Gastrocnemius medialis (tissue), 4 donors: ENCODE data around the gene ELF5. TPM values are rescaled to one million over a fixed set of nuclear protein-coding genes. Genes with fewer than 3 reads are reported as not detected.

ENCODE experiments used
- ATAC-seq, 2 donors: fragments of 150-250 bp; one replicate each; pipeline ENCODE4 v1.9.1; 2016
- DNase-seq, 2 donors: peaks; one replicate each; pipeline ENCODE4 v3.0.0-alpha.2; 2019
- H3K27ac ChIP-seq, 4 donors: fragments of 200-600 bp; sonication (generic); 1 replicate in 1 of 4; 2 replicates in 3 of 4; pipeline ENCODE4 v1.5.1; 2016 to 2018; ENCODE audit warnings: mild to moderate bottlenecking in 2 of 4, moderate library complexity in 1 of 4
- H3K27me3 ChIP-seq, 3 donors: fragments of 200-600 bp; sonication (generic) in 2 of 3; 1 replicate in 1 of 3; 2 replicates in 2 of 3; pipeline versions ENCODE4 v1.5.1 to v1.6.0; 2016 to 2019; ENCODE audit warnings: mild to moderate bottlenecking in 1 of 3, moderate library complexity in 1 of 3
- H3K36me3 ChIP-seq, 2 donors: fragments of 200-600 bp; sonication (generic) in 1 of 2; one replicate each; pipeline ENCODE4 v1.5.1; 2017 to 2018
- H3K4me1 ChIP-seq, 2 donors: fragments of 200-600 bp; sonication (generic) in 1 of 2; one replicate each; pipeline ENCODE4 v1.5.1; 2016 to 2017; ENCODE audit warnings: mild to moderate bottlenecking in 2 of 2
- H3K4me3 ChIP-seq, 4 donors: fragments of 200-600 bp; sonication (generic) in 3 of 4; 1 replicate in 1 of 4; 2 replicates in 3 of 4; pipeline ENCODE4 v1.5.1; 2016 to 2019; ENCODE audit warnings: mild to moderate bottlenecking in 2 of 4
- H3K9me3 ChIP-seq, 3 donors: fragments of 200-600 bp; sonication (generic) in 2 of 3; 1 replicate in 1 of 3; 2 replicates in 2 of 3; pipeline ENCODE4 v1.5.1; 2016 to 2019
- POLR2A ChIP-seq, 2 donors: fragments of 450-650 bp; IDR thresholded peaks; one replicate each; pipeline ENCODE4 v1.6.1; 2017; ENCODE audit warnings: antibody characterized with exemption in 2 of 2, mild to moderate bottlenecking in 2 of 2, moderate library complexity in 2 of 2
- in situ Hi-C, 4 donors: fragments of 200-750 bp; cut with MboI; loops; one replicate each; pipeline versions ENCODE4 v1.15.0 to v1.8.0; 2017; ENCODE audit warnings: low sequenced_read_pairs in 4 of 4
- intact Hi-C: fragments of 100-400 bp; cut with DNase I; formaldehyde crosslinking; loops from one replicate; pipeline ENCODE4 v1.15.1; 2023; ENCODE audit warnings: low total_unique reads
- total RNA-seq, 4 donors: library from RNA; depleted of rRNA; stranded (reverse); fragments of >200 nt; gene quantifications; one replicate each; pipeline versions ENCODE4 v1.1.0 to v1.2.3, GENCODE V29; 2016
- TF ChIP-seq, protein P1 (sequence below), 5 experiments: fragments of 450-650 bp in 3 of 5; fragments of 200-600 bp in 2 of 5; sonication (generic) in 2 of 5; IDR thresholded peaks in 4 of 5; conservative IDR thresholded peaks in 1 of 5; 1 replicate in 4 of 5; 2 replicates in 1 of 5; pipeline ENCODE4 v1.5.1; 2016 to 2019; ENCODE audit warnings: antibody characterized with exemption in 5 of 5, mild to moderate bottlenecking in 3 of 5, moderate library complexity in 3 of 5

Gene ELF5
- total RNA-seq, 4 donors from 2014 or later, result not detected

DNA sequence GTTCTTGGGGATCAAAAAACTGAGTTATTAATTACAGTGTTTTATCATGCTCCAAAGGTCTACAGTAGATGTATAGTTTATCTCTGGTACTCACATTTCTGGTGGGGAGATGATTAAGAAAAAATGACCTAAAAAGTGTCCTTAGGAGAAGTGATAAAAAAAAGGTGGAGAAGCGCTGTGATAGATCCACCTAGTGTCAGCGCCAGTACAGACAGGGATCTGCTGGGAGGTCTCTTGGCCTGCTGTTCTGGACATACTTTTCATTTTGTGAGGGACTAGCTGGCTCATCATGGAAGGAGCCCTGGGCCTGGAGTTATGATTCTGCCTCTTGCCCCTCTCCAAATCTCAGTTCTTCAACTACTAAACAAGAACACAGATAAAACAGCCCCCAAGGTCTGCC is 2.9 kb downstream of the ELF5 start:
- intact Hi-C loops, result no loop called here
- Histone ChIP-seq H3K4me3 (no peak overlapping the region), H3K36me3 (no peaks in the 10 kb centered on the region), H3K9me3 (no peaks in the 10 kb centered on the region), H3K27me3 (no peaks in the 10 kb centered on the region), H3K27ac (no peak overlapping the region), H3K4me1 (no peaks in the 10 kb centered on the region)
- in situ Hi-C loops, result no loop called here
- DNase-seq (no peak), ATAC-seq (no peak)
- TF ChIP-seq POLR2A (IDR thresholded peaks at IDR 0.05), result no peak
- TF ChIP-seq, protein P1, sequence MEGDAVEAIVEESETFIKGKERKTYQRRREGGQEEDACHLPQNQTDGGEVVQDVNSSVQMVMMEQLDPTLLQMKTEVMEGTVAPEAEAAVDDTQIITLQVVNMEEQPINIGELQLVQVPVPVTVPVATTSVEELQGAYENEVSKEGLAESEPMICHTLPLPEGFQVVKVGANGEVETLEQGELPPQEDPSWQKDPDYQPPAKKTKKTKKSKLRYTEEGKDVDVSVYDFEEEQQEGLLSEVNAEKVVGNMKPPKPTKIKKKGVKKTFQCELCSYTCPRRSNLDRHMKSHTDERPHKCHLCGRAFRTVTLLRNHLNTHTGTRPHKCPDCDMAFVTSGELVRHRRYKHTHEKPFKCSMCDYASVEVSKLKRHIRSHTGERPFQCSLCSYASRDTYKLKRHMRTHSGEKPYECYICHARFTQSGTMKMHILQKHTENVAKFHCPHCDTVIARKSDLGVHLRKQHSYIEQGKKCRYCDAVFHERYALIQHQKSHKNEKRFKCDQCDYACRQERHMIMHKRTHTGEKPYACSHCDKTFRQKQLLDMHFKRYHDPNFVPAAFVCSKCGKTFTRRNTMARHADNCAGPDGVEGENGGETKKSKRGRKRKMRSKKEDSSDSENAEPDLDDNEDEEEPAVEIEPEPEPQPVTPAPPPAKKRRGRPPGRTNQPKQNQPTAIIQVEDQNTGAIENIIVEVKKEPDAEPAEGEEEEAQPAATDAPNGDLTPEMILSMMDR (IDR thresholded peaks at IDR 0.05 in 4 of 5, conservative IDR thresholded peaks at IDR 0.05 in 1 of 5), result no peak

DNA sequence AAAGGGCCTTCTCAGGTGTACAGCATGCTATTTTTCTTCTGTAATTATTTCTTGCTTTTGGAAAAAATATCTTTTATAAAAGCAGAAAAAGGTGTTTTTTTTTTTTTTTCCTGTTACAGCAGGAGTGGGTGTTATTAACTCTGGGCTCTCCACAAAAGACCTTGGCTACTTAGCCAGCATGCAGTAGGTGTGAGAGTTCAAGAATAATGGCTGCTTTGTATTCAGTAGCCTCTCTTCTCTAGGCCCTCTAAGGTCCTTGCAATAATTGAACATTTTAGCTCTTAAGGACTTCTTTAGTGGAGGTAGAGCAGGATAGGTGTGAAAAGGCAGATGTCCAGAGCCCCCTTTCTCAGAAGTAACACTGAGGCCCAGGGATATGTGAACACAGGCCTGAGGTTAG is 3.4 kb downstream of the ELF5 start:
- Histone ChIP-seq H3K36me3 (no peaks in the 10 kb centered on the region), H3K4me1 (no peaks in the 10 kb centered on the region), H3K9me3 (no peaks in the 10 kb centered on the region), H3K27me3 (no peaks in the 10 kb centered on the region), H3K4me3 (no peak overlapping the region), H3K27ac (no peak overlapping the region)
- TF ChIP-seq POLR2A (IDR thresholded peaks at IDR 0.05), result no peak
- TF ChIP-seq, protein P1 (IDR thresholded peaks at IDR 0.05 in 4 of 5, conservative IDR thresholded peaks at IDR 0.05 in 1 of 5), result no peak
- DNase-seq (no peak), ATAC-seq (no peak)
- in situ Hi-C loops (no loop called here), intact Hi-C loops (no loop called here)

DNA sequence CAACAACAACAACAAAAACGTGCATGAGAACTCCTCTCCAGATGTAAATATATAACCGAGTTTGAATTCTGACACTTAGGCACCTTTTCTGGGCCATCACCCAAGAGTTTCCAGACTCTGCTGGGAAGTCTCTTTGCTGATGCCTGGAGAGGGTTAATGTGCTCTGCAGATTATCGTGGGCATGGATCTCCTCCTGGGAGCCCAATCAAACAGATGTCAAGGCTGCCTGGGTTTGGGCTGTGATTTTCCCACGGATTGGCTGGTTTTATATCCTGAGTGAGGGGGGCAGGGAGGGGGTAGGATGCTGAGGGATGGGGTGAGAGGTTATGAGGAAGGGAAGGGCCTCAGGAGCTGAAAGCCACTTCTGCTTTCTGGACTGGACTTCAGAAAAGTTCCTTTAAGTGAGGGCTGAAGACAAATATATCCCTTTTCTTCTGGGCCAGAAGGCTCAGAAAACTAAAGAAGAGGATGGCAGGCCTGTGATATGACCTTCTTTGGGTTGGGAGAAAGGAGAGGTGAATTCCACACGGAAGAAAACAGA is 4.2 kb downstream of the ELF5 start:
- no peak overlapping the region for H3K27ac ChIP-seq
- TF ChIP-seq, protein P1 (IDR thresholded peaks at IDR 0.05 in 4 of 5, conservative IDR thresholded peaks at IDR 0.05 in 1 of 5), result no peak
- TF ChIP-seq POLR2A (IDR thresholded peaks at IDR 0.05), result no peak
- H3K4me1 ChIP-seq, result no peaks in the 10 kb centered on the region
- H3K27me3 ChIP-seq, result no peaks in the 10 kb centered on the region
- H3K9me3 ChIP-seq, result no peaks in the 10 kb centered on the region
- intact Hi-C loops (no loop called here), in situ Hi-C loops (no loop called here)
- ATAC-seq (no peak), DNase-seq (no peak)
- no peaks in the 10 kb centered on the region for H3K36me3 ChIP-seq
- H3K4me3 ChIP-seq, result no peak overlapping the region

DNA sequence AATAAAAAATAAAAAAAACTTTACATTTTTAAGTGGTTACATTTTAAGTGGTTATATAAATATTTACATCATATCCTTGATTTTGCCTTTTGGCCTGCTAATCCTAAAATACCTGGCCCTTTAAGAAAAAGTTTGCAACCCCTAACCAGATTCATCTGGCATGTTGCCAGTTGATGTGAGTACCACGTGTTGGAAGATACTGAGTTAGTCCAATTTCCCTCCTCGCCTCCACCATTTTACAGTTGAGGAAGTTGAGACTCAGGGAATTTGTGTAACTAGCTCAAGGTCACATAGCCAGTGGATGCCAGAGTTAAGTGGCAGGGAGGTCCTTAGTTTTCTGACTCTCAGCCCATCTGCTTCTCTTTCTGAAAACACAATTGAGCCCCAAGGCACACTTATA is 5.1 kb downstream of the ELF5 start:
- intact Hi-C loops (no loop called here), in situ Hi-C loops (no loop called here)
- ATAC-seq (no peak), DNase-seq (no peak)
- no peak overlapping the region for H3K27ac ChIP-seq
- H3K9me3 ChIP-seq, result no peaks in the 10 kb centered on the region
- H3K4me3 ChIP-seq, result no peak overlapping the region
- no peaks in the 10 kb centered on the region for H3K4me1 ChIP-seq
- TF ChIP-seq, protein P1 (IDR thresholded peaks at IDR 0.05 in 4 of 5, conservative IDR thresholded peaks at IDR 0.05 in 1 of 5), result no peak
- no peaks in the 10 kb centered on the region for H3K36me3 ChIP-seq
- H3K27me3 ChIP-seq, result no peaks in the 10 kb centered on the region

- no peaks in the 10 kb centered on the region for H3K9me3 ChIP-seq
- H3K4me3 ChIP-seq, result no peak overlapping the region
- H3K27ac ChIP-seq, result no peak overlapping the region
- no peaks in the 10 kb centered on the region for H3K27me3 ChIP-seq
- no peak for TF ChIP-seq POLR2A (IDR thresholded peaks at IDR 0.05)
- TF ChIP-seq, protein P1 (IDR thresholded peaks at IDR 0.05 in 4 of 5, conservative IDR thresholded peaks at IDR 0.05 in 1 of 5), result no peak
- in situ Hi-C loops (no loop called here), intact Hi-C loops (no loop called here)
- H3K4me1 ChIP-seq, result no peaks in the 10 kb centered on the region
- ATAC-seq, result no peak
- no peaks in the 10 kb centered on the region for H3K36me3 ChIP-seq
- DNase-seq, result no peak
Measured at GRCh38 chr11:34507610-34508009, 6.0 kb downstream of the ELF5 start.
